ENCODE measurements around the gene PRR15. TPM values are rescaled to one million over a fixed set of nuclear protein-coding genes. Genes with fewer than 3 reads are reported as not detected.

PRR15 gene
- total and polyA plus RNA-seq, 2 of the 8 experiments (the other 6 are each of a cell fraction or from before 2014, with no cell fraction given): 4.9 to 7.9 TPM

DNA sequence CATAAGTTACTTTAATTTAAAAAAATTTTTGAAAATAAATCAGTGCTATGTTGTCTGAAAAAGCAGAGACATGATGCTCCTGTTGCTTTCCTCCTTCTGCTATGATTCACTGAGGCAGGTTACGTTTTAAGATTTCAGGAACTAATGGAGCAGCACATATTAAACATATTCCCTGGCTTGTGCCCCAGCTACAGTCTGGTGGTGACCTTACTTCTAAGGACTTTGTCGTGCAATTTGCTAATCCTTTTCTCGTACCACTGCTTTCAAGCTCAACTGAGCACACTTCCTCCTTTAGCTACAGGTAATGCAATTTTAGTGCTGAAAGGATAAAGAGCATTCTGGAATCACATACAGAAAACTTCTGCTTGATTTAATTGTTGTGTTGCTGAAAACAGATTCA is 16.2 kb upstream of the PRR15 start:
- CTCF ChIA-PET (ENCODE audit: partially characterized antibody): interaction anchor here (0.9 kb wide), 1 partner anchor 65 kb away, joined by 3 read pairs; no protein-coding TSS in a partner anchor

More for the DNA sequence above, 16.2 kb upstream of the PRR15 start:
- H2BK20ac ChIP-seq (ENCODE audit: low read length): no peak overlapping the region
- no peak overlapping the region for H3K4ac ChIP-seq (replicated peaks; ENCODE audit: insufficient read length, low read depth, low read length)
- TF ChIP-seq EP300 (IDR thresholded peaks at IDR 0.05; ENCODE audit: borderline replicate concordance in 1 of 2, low read depth in 2 of 2, low read length in 2 of 2): no peak
- TF ChIP-seq SUZ12 (IDR thresholded peaks at IDR 0.05; ENCODE audit: low read length): no peak
- no peak for TF ChIP-seq RFX5 (IDR thresholded peaks at IDR 0.05; ENCODE audit: borderline replicate concordance, low read depth, low read length)
- no peak for TF ChIP-seq EZH2 (IDR thresholded peaks at IDR 0.05; ENCODE audit: low read depth, low read length, severe bottlenecking)
- no peak for TF ChIP-seq NRF1 (IDR thresholded peaks at IDR 0.05; ENCODE audit: low read depth, low read length)
- no peak for TF ChIP-seq CBX8 (IDR thresholded peaks at IDR 0.05; ENCODE audit: borderline replicate concordance, low read depth, low read length)
- TF ChIP-seq, protein P1, sequence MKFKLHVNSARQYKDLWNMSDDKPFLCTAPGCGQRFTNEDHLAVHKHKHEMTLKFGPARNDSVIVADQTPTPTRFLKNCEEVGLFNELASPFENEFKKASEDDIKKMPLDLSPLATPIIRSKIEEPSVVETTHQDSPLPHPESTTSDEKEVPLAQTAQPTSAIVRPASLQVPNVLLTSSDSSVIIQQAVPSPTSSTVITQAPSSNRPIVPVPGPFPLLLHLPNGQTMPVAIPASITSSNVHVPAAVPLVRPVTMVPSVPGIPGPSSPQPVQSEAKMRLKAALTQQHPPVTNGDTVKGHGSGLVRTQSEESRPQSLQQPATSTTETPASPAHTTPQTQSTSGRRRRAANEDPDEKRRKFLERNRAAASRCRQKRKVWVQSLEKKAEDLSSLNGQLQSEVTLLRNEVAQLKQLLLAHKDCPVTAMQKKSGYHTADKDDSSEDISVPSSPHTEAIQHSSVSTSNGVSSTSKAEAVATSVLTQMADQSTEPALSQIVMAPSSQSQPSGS (IDR thresholded peaks at IDR 0.05; ENCODE audit: low read length): no peak
- TF ChIP-seq SP4 (IDR thresholded peaks at IDR 0.05; ENCODE audit: low read length): no peak
- TF ChIP-seq SRF (IDR thresholded peaks at IDR 0.05; ENCODE audit: low read depth, low read length): no peak
- TF ChIP-seq SIX5 (IDR thresholded peaks at IDR 0.05; ENCODE audit: low read depth, low read length): no peak
- H3K4me3 ChIP-seq (ENCODE audit: extremely low read depth in 1 of 4, insufficient read depth in 2 of 4, low read depth in 3 of 4, low read length in 4 of 4): no peak overlapping the region
- DNase-seq (ENCODE audit: low read depth in 1 of 2, low spot score in 2 of 2) (no peak), FAIRE-seq (no peak)
- H2BK5ac ChIP-seq (ENCODE audit: low read depth, low read length): no peak overlapping the region
- no peak overlapping the region for H2AK5ac ChIP-seq (ENCODE audit: low read depth, low read length)
- no peak overlapping the region for H3K18ac ChIP-seq (ENCODE audit: extremely low read depth, low read length)
- no peak overlapping the region for H2AFZ ChIP-seq (ENCODE audit: low read length)
- no peak overlapping the region for H3K56ac ChIP-seq (replicated peaks; ENCODE audit: insufficient read length, low read depth, low read length)
- H4K20me1 ChIP-seq (replicated peaks in 1 of 2; ENCODE audit: control insufficient read depth in 1 of 2, insufficient read depth in 2 of 2, low read length in 2 of 2): no peaks in the 10 kb centered on the region
- H4K8ac ChIP-seq (ENCODE audit: extremely low read depth, insufficient read depth, low read length): no peak overlapping the region
- no peaks in the 10 kb centered on the region for H3K27me3 ChIP-seq (replicated peaks in 1 of 4; ENCODE audit: control insufficient read depth in 3 of 4, extremely low read depth in 1 of 4, insufficient read depth in 3 of 4, low read length in 3 of 4)
- no peak overlapping the region for H4K5ac ChIP-seq (ENCODE audit: insufficient read length, low read depth, low read length)
- no peak overlapping the region for H2BK15ac ChIP-seq (ENCODE audit: low read length)
- no peaks in the 10 kb centered on the region; a peak in 1 of 4 replicates for H3K9me3 ChIP-seq (ENCODE audit: insufficient read depth in 2 of 2, low read depth in 1 of 2, low read length in 1 of 2)
- H3K4me1 ChIP-seq (replicated peaks in 1 of 4; ENCODE audit: control insufficient read depth in 3 of 4, insufficient read depth in 4 of 4, low read length in 3 of 4): no peaks in the 10 kb centered on the region
- no peak overlapping the region for H3K9ac ChIP-seq (replicated peaks in 1 of 4; ENCODE audit: extremely low read depth in 1 of 4, low read depth in 3 of 4, low read length in 3 of 4)
- no peak overlapping the region for H3K14ac ChIP-seq (ENCODE audit: insufficient read length)
- no peaks in the 10 kb centered on the region for H3K23me2 ChIP-seq (ENCODE audit: low read depth, low read length)
- POLR2A ChIA-PET (ENCODE audit: partially characterized antibody): interaction anchor here (1.2 kb wide), 1 partner anchor 9 kb away, joined by 3 read pairs; no protein-coding TSS in a partner anchor
- H2BK12ac ChIP-seq (ENCODE audit: low read depth, low read length): no peak overlapping the region
- H3K23ac ChIP-seq (ENCODE audit: insufficient read length): no peak overlapping the region
- no peaks in the 10 kb centered on the region for H3K79me2 ChIP-seq (ENCODE audit: control insufficient read depth in 1 of 2, insufficient read depth in 2 of 2, low read length in 2 of 2)
- H3K4me2 ChIP-seq (ENCODE audit: insufficient read depth in 1 of 2, low read depth in 2 of 2, low read length in 2 of 2): no peak overlapping the region
- 83% methylated on average over 3 of the region's 3 CpGs; no CpG with 5 or more reads in 1 of the 2 experiments for WGBS, 2 experiments (ENCODE audit: extremely low coverage in 1 of 2, insufficient coverage in 1 of 2, insufficient read length in 1 of 2, insufficient replicate concordance in 2 of 2, low coverage in 1 of 2, low lambda C conversion rate in 2 of 2, missing lambda C conversion rate in 1 of 2)
- no peaks in the 10 kb centered on the region for H3K36me3 ChIP-seq (ENCODE audit: control insufficient read depth in 2 of 4, insufficient read depth in 4 of 4, low read length in 3 of 4)
- no peak overlapping the region for H3K27ac ChIP-seq (ENCODE audit: low read depth, low read length)
- H3K79me1 ChIP-seq (ENCODE audit: low read depth, low read length): no peaks in the 10 kb centered on the region
- no peak overlapping the region for H2BK120ac ChIP-seq (replicated peaks; ENCODE audit: low read depth, low read length)
- H4K91ac ChIP-seq (replicated peaks; ENCODE audit: insufficient read length, low read length): no peak overlapping the region

Measured in H1 (cell line).